ENCODE results near the gene MYT1. TPM values are rescaled to one million over a fixed set of nuclear protein-coding genes. Genes with fewer than 3 reads are reported as not detected.
"Not testable (repeated sequence)": the region's sequence is repeated elsewhere in the genome, so short reads cannot be mapped to it uniquely, and the experiment has no call there.

The MYT1 gene
- total RNA-seq, 1 experiment from 2014 or later = not detected

GRCh38 chr20:64166721-64167615, 2.7 kb downstream of the MYT1 start:
- DNase-seq (ENCODE audit: low read depth) = no peak

- DNase-seq (ENCODE audit: low read depth) = peak; percentile 20
These were observed 3.4 kb downstream of the MYT1 start for GRCh38 chr20:64167676-64168075.

GRCh38 chr20:64168381-64169090, 4.3 kb downstream of the MYT1 start:
- DNase-seq (ENCODE audit: low read depth) = peak; percentile 17

- DNase-seq (ENCODE audit: low read depth) = no peak
These were observed 4.9 kb downstream of the MYT1 start for GRCh38 chr20:64169091-64169560.

DNA sequence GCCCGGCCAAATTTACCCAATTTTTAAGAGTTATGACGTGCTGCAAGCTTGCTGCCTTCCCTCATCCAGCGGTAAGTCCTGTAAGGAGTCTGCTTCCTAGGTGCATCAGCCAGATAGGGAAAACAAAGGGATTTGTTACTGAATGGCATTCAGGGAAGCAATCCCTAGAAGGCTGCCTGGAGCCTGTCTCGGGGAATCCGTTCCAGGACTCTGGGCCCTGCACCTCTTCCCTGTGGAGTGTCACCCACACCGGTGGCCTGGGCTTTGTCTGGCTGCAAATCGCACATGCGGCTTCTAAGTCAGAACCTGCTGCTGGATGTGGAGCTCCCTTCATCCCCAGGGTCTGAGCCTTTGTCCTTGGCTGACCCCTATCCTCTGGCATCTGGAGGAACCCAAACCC, 7.0 kb downstream of the MYT1 start:
- DNase-seq (ENCODE audit: low read depth) = no peak

DNA sequence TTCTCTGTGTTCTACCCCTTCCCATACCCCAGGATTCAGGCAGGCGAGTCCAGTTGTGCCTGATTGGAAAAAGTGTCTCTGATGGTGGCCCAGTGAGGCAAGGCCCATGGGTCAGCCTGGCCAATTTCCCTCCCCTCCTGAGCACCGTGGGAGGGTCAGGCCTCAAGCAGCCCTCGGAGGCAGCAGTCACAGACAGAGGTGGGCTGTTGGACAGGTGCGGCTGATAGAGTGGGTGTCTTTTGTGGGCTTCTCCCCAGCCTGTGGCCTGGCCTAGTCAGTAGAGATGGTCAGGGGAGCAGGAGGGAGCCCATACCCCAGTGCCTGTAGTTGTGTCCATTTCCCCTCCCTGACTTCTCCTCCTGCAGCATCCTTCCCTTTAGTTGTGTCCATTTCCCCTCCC, 8.9 kb downstream of the MYT1 start:
- DNase-seq (ENCODE audit: low read depth) = no peak

GRCh38 chr20:64176551-64176950, 12.3 kb downstream of the MYT1 start:
- DNase-seq (ENCODE audit: low read depth) = no peak

- DNase-seq (ENCODE audit: low read depth) = no peak
These were observed 12.7 kb downstream of the MYT1 start for GRCh38 chr20:64176971-64177370.

- no peak for DNase-seq (ENCODE audit: low read depth)
These were observed 13.1 kb downstream of the MYT1 start for GRCh38 chr20:64177384-64177783.

GRCh38 chr20:64177787-64178186, 13.5 kb downstream of the MYT1 start:
- DNase-seq (ENCODE audit: low read depth) = no peak

DNA sequence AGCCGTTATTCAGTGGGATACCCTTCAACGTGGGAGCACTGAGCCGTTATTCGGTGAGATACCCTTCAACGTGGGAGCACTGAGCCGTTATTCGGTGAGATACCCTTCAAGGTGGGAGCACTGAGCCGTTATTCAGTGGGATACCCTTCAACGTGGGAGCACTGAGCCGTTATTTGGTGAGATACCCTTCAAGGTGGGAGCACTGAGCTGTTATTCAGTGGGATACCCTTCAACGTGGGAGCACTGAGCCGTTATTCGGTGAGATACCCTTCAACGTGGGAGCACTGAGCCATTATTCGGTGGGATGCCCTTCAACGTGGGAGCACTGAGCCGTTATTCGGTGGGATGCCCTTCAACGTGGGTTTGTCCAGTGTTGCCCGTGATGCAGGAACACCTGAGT, 14.7 kb downstream of the MYT1 start:
- not testable (repeated sequence) for DNase-seq (ENCODE audit: low read depth)

- DNase-seq (ENCODE audit: low read depth) = no peak
These were observed 15.6 kb downstream of the MYT1 start for GRCh38 chr20:64179805-64180204.

- DNase-seq (ENCODE audit: low read depth) = no peak
These were observed 16.4 kb downstream of the MYT1 start for GRCh38 chr20:64180673-64181072.

DNA sequence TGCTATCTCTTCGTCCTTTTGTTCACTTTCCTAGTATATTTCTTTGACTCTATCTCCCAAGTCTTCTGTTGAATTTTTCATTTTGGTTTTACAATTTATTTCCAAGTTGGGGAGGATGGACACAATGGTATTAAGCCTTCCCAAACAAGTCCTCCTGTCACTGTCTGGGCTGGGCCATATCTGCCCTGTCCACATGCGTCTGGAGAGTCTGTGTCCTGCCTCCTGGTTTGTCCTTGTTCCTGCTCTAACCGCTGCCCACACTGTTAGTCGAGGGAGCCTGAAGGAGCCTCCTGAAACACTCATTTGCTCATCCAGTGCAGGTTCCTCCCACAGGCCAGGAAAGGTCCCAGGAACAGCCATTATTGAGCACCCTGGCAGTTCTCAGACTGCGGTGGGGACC, 17.1 kb downstream of the MYT1 start:
- DNase-seq (ENCODE audit: low read depth) = no peak

- DNase-seq (ENCODE audit: low read depth) = no peak
These were observed 18.1 kb downstream of the MYT1 start for GRCh38 chr20:64182146-64182865.

DNA sequence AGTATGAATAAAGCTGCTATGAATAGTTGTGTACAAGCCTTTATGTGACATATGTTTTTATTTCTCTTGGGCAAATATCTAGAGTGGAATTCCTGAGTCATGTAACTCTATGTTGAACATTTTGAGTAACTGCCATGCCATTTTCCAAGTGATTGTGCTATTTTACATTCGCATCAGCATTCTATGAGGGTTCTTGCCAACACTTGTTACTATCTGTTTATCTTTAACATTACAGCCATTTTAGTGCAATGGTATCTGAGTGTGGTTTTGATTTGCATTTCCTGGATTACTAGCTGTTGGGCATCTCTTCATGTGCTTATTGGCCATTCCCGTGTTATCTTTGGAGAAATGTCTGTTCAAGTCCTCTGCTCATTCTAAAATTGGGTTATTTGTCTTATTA, 19.1 kb downstream of the MYT1 start:
- DNase-seq (ENCODE audit: low read depth) = no peak

- DNase-seq (ENCODE audit: low read depth) = no peak
These were observed 20.5 kb downstream of the MYT1 start for GRCh38 chr20:64184795-64185194.

DNA sequence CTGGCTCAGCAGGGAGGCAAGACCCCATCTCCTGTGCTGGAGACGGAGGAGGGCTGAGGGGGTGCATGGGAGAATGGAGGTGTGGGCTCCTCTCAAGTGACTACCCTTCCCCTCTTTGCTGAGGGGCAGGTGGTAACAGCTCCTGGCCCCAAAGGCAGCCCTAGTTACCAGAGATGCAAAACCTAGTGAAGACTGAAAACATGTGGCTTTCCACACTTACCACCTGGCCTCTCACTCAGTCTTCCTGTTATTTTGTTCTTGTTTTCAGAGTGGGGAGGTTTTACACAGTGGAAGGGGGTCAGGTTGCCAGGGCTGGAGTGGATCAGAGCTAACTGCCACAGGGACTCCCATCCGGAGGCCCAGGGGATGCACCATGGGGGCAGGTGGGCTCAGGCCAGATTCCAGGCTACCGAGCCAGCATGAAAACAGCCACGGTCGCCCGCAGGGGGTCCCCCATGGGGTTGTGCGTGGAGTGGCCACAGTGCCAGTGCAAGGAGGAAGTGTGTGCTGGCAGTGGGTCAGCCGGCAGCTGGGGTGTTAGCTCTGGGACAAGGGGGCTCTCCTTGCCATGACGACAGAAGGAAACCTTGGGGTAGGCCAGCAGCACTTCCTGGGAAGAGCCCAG, 21.1 kb downstream of the MYT1 start:
- DNase-seq (ENCODE audit: low read depth) = no peak

DNA sequence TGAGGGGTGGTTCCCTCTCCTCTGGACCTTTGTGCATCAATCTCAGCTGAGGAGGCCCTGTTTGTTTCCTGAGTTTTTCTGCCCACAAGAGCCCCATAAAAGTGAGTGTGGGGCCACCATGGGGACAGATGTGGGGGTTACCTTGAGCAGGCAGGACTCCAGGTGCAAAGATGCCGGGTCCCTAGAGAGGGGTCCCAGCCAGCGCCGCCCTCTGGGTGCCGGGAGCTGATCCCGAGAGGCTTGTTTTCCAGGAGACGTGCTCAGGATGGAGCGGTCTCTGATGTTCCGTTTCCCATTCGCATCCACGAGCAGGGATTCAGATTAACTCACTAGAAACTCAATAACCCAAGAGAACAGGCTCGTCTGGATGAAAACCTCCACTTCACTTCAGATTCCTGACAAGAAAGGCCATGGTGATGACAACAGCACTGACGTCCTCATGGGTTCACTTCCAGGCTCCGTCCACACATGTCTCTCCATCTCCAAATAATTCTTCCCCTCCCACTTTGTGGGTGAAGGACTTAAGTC, 21.9 kb downstream of the MYT1 start:
- no peak for DNase-seq (ENCODE audit: low read depth)

DNA sequence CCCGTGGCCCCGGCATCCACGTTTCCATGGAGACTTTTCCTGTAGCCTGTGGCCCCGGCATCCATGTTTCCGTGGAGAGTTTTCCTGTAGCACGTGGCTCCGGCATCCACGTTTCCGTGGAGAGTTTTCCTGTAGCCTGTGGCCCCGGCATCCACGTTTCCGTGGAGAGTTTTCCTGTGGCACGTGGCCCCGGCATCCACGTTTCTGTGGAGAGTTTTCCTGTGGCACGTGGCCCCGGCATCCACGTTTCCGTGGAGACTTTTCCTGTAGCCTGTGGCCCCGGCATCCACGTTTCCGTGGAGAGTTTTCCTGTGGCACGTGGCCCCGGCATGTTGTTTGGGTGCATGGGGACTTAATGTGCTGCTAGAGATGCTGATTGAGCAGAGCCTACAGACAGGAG, 23.0 kb downstream of the MYT1 start:
- DNase-seq (ENCODE audit: low read depth) = not testable (repeated sequence)

DNA sequence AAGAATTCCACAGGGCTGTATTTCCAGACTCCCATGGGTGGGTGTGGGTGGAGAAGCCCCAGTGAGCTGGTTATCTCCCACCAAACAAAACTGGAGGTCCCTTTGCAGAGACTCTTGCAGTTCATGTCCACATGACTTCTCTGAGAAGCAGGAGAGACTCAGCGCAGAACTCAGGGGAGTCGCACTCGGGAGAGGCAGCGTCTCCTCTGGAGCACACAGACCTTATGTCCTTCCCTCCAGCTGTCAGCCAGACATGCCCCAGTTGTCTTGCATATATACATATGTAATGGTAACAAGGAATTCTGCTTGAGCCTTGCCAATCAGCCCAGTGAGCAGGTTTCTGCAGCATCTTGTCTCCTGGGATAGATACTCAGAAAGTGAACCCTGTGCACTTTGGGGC, 23.8 kb downstream of the MYT1 start:
- DNase-seq (ENCODE audit: low read depth) = no peak
